HG03175 (cell line): ENCODE measurements around the gene AK1.
A peak's percentile ranks its signal among the peaks of the same experiment; 100 is the strongest.

Source experiments
- ATAC-seq: cut with Tn5 transposase; IDR thresholded peaks from one replicate; pipeline ENCODE4 v1.9.1; 2021; ENCODE audit warnings: mild to moderate bottlenecking, moderate library complexity; ENCODE audit not compliant: unreplicated experiment

The AK1 gene

GRCh38 chr9:127909839-127910273, 32.4 kb upstream of the AK1 start:
- no peak for ATAC-seq

- ATAC-seq = no peak
Measured at GRCh38 chr9:127908660-127908926, 31.1 kb upstream of the AK1 start.

DNA sequence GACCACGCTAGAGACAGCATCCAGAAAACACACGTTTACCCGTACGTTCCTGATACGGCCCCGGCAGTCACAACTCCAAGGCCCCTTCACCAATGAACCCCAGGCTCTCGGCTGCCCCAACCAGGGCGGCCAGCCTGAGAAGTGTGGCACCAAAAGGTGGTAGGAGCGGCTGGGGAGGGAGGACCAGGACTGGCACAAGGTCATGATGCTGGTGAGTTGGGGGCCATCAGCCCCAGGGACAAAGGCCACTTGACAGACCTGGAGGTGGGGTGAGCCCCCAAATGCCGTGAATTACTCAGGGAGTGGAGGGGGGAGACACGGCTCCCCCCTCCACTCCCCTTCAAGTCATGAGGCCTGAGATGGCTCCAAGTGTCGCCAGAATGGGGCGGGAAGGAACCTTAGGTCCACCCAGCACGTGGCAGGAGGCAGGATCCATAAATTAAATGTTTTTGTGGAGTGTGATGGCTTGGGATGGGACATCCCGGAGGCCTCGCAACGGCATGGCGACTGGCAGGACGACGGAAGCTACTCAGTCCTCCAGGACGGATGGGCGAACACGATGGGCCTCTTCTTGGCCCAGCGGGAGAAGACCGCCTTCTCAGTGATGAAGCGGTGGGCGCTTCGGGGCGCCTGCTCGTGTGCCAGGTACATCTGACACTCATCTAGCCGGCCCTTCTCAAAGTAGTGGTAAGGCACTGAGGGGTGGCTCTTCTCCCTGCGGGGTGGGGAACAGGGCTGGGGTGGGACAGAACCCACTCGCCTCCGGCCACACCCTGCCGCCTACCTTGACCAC, 30.6 kb upstream of the AK1 start:
- ATAC-seq = no peak

GRCh38 chr9:127905788-127906191, 28.3 kb upstream of the AK1 start:
- ATAC-seq = peak; percentile 26

DNA sequence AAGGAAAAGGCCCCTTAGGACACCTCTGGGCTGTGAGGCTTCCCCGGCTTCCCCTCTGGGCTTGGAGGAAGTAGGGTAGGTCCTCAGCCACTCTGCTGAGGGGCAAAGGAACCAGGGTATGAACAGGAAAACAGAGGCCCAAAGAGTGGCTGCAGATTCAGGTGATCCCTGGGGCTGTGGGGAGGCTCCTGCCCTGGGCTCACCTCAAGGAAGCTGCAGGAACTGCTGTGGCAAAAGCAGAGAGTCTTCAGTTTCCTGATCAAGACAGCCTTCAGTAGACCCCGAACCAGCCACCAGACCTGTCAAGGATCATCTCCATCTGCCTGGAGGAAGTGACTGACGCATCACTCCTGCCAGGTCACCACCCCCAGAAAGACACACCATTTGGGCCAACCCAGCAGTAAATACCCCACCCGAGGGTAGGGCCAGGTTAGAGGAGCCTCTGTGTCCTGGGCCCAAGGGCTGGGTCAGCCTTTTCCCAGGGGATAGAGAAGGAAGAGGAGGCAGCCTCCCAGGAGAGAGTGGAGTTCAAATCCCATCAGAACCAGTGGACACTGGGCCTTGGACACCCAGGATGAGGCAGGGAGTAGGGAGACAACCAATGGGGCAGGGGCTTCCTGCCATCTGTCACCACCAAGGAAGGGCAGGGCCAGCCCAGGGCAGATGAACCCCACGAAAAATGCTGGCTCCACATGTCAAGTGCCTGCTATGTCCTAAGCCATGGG, 27.7 kb upstream of the AK1 start:
- ATAC-seq = no peak

- ATAC-seq = no peak
Measured at GRCh38 chr9:127904561-127905003, 27.1 kb upstream of the AK1 start.

DNA sequence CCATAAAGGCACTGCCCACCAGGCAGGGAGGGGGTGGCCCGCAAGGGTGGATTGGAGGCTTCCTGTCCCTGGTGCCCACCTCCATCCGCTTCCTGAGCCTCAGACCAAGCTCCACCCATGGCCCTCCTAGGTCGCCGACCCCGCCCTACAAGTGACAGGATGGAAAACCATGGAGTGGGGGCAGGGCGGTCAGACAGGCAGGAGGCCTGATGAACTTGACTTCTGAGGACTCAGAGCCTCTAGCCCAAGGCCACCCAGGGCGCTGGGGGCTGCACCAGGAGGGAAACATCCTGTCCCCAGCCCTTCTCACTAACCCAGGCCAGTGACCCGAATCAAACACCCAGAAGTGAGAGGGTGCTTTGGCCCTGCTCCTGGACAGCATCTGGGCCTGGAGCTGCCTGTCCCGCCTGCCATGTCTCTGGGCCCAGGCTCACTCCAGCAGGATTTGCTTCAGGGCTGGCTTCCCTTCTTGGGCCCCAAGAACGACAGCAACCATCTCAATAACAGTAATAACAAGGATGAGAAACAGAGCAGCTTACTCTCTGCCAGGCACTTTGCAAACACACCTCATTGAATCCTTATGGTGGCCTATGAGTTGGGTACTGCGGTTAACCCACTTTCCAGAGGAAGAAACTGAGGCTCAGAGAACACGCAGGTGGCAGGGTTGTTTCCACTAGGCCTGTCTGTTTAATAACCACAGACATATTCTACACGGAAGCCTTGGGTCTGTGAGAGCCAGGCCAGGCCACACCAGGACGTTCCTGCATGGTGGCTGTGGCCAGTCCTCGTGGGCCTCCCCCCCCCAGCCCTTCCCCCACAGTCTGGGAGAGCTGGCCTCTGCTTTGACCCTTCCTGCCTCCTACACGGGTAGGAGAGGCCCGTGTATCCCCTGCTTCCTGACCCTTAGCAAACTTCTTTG, 26.3 kb upstream of the AK1 start:
- no peak for ATAC-seq

- ATAC-seq = peak; percentile 63
Measured at GRCh38 chr9:127899128-127899943, 21.9 kb upstream of the AK1 start, which contains the start of gene ST6GALNAC6. ST6GALNAC6 (minus strand) TSS chr9:127899603; CDS start chr9:127897981, 1,622 bp downstream.

DNA sequence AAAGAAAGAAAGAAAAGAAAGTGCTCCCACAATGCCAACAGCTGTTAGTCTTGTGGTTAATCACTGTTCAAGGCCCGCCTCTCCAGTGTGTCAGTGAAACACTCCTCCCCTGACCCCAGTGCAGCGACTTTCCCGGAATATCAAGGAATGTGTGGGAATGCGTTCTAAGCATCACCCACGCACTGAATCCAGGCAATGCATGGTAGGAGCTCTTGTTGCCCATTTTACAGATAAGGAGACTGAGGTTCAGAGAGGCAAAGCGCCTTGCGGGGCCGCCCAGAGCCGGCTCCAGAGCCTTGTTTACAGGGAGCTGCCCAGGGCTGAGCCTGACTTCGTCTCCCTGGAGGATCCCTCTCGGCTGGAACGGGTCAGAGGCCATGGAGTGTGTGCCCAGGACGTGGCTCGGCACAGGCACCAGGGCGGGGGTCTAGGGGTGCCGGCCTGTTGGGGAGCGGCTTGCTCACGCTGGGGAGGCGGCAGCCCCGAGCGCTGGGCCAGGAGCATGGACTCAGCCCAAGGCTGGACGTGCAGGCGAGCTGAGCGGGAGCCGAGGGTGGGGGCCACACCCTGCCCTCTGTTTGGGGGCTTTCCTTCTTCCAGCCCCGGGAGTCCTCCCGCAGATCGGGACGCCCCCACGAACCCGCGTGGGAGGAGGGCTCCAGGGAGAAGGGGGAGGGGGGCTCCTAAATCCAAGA, 21.1 kb upstream of the AK1 start:
- no peak for ATAC-seq

GRCh38 chr9:127897193-127897692, 19.8 kb upstream of the AK1 start:
- ATAC-seq = no peak

DNA sequence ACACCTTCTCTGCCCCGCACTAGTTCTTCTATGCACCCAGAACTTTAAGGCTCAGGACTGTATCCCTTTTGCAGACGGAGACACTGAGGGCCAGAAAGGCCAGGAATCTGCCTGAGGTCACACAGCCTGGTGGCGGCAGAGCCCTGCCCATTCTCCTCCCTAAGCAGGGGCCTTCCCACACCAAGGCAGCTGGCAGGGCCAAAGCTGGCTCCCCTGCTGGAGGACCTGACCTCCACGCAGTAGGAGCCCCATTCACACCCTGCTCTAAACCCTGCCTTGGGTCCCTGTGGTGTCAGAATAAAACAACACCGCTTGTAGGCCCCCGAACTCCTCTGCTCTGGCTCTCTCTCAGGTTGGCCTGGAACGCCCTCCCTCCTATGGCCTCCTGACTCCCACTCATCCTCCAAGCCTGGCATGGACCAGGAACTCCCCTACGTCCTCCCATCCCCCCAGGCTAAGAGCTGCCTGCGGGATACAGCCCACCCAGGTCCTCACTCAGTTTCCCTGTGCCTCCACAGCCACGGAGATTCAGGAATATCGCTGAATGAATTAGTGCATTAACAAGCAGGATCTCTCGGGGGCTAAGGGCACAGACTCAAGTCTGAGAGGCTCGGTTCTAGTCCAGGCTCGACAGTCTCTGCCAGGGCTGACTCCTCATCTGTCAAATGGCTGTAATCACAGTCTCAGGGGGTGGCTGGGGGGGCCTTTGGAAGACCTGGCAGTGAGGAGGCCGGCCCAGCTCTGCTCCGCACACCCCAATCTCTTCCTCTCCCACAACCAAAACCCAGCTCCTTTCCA, 19.1 kb upstream of the AK1 start:
- ATAC-seq = no peak

GRCh38 chr9:127895811-127896210, 18.3 kb upstream of the AK1 start:
- ATAC-seq = no peak

- no peak for ATAC-seq
Measured at GRCh38 chr9:127893392-127893791, 15.9 kb upstream of the AK1 start.

GRCh38 chr9:127892831-127893230, 15.4 kb upstream of the AK1 start:
- ATAC-seq = no peak

DNA sequence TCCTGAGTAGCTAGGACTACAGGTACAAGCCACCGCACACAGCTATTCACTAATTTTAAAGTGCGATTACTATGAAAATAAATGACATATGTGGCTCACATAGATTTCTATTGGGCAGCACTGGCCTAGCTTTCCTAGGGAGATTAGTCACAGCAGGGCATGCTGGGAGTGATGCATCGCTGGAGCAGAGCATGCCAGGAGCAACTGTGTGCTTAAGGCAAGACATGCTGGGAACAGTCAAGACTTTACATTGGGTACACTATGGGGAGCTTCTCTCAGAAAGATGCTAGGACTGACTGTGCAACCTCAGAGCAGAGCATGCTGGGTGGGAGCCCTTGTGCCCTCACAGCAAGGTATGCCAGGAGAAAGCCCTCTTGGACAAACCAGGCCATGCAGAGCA, 12.6 kb upstream of the AK1 start:
- no peak for ATAC-seq

GRCh38 chr9:127887792-127888191, 10.3 kb upstream of the AK1 start:
- ATAC-seq = no peak

DNA sequence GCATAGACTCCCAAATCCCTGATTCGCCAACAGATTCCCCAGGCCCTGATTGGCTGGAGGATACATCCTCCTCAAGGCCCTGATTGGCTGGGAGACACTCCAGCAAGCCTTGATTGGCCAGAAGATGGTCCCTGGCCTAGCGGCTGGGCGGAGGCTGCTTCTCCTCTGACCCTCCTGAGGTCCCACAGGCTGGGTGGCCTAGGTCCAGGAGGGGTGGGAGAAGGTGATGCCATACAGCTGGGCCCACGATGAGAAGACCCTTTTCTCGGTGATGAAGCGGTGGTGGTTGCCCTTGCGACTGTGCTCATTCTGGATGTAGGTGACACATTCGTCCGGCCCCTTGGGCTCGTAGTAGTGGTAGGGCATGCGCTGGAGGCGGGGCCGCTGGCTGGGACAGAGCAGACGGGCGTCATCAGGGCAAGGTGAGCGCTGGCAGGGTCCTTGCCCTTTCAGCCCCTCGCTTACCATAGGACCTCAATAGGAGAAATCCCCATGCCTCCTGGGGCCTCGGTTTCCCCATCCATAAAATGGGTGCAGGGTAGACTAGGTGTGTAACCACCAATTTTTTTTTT, 9.0 kb upstream of the AK1 start:
- no peak for ATAC-seq

DNA sequence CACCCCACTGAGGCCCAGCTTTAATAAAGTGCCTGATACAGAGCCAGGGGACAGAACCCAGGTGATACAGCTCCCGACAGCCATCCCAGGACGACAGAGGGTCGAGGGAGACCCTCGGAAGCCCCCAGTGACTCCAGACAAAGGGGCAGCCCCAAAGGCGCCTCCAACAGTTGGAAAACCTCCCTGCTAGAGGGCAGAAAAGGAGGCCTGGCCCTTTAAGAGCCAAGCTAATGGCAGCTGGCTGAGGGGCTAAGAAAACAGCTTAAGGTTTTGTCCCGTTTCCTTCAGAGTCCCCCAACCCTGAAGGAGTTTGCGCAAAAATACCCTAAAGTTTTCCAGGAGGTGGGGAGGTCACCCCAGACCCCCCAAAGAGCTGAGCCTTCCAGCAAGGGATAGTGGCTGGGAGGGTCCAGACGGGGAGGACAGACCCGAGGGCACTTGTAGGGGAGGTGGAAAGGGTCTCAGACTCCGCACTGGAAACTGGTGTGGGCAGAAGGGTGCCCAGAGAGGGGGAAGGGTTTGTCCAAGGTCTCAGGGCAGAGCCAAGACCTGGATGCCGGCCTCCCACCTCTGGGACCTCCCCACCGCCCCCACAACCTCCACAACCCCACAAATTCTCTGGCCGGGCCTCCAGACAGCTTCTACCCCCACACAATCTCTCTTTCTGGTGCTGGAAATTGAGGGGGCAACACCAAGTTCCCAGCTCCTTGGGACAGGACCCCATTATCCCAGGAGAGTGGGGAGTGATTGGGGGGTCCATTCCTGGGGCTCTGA, 8.2 kb upstream of the AK1 start:
- ATAC-seq = no peak
